GM12873 (cell line): Measurements from ENCODE around the gene EIF4A3.

Source experiments
- TF ChIP-seq, protein P1 (sequence below): IDR thresholded peaks from 2 replicates; pipeline ENCODE4 v1.5.1; 2012; ENCODE audit warnings: low read depth, mild to moderate bottlenecking, moderate library complexity, low read length, control low read depth; ENCODE audit not compliant: insufficient read depth; ENCODE audit errors: missing control alignments

Gene EIF4A3

DNA sequence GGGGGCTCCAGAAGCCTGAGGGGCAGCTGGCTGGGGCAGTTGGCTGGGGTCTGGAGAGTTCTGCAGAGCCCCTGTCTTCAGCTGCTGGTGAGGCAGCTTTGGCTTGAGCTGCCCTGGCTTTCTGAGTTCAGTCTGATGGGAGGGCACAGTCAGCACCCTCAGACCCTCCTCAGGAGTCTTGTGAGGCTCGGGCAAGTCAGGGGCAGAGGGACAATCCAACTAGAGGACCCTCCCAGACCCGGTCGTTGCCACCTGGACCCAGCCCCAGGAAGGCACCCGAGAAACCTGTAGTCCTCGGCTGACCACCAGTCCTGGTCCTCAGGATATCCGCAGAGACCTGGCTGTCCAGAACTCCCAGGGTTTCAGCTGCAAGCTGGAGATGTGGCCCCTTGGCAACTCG, 24.8 kb upstream of the EIF4A3 start:
- TF ChIP-seq, protein P1, sequence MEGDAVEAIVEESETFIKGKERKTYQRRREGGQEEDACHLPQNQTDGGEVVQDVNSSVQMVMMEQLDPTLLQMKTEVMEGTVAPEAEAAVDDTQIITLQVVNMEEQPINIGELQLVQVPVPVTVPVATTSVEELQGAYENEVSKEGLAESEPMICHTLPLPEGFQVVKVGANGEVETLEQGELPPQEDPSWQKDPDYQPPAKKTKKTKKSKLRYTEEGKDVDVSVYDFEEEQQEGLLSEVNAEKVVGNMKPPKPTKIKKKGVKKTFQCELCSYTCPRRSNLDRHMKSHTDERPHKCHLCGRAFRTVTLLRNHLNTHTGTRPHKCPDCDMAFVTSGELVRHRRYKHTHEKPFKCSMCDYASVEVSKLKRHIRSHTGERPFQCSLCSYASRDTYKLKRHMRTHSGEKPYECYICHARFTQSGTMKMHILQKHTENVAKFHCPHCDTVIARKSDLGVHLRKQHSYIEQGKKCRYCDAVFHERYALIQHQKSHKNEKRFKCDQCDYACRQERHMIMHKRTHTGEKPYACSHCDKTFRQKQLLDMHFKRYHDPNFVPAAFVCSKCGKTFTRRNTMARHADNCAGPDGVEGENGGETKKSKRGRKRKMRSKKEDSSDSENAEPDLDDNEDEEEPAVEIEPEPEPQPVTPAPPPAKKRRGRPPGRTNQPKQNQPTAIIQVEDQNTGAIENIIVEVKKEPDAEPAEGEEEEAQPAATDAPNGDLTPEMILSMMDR = no peak

DNA sequence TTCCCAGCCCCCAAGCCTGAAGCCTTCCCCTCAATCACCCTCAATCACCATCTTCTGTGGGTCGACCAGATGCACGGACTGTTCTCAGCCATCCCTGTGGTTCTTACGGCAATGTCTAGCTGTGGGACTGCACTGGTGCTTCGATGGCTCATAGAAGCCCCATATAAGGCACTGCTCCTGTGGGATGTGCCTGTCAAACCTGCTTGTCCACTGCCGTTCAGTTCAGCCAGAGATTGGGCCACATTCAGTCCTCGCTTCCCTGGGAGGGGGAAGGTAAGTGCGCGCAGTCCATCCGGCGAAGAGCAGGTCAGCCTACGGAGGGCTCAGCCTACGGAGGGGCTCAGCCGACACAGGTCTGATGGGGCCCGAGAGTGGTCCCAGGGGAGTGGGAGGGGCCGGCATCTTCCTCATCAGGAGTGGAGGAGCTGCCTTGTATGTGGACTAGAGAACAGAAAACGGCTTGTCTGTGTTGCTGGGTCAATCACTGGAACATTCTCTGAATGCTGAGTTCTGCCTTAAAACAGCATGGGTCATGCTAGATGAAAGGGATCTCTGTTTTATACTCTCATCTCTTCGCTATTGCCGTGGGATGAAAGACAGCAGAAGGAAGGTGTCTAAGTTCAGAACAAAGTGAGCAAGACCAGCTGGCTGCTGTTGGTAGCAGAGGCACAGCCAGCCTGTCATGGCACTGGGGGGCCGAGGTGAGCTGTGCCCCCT, 23.0 kb upstream of the EIF4A3 start, which contains the start of gene CARD14:
Gene CARD14, plus strand, starts transcription at position 247 of the 717 bp plus-strand sequence. CDS start 11,409 bp downstream, outside the sequence.
- TF ChIP-seq, protein P1 = no peak

DNA sequence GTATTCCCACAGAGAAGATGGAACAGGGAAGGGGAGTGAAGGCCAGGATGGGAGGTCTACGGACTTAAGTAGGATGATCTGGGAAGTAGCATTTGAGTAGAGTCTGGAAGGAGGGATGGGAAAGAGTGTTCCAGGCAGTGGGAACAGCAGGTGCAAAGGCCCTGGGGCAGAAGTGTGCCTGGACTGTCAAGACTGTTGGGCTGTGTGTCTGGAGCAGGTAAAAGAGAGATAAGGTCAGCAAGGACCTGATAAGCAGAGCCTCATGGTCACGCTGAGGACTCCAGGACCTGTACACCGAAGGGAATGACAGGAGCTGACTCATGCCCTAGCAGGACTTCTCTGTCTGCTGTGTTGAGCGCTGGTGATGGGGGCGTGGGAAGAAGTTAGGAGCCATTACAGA, 22.2 kb upstream of the EIF4A3 start:
- TF ChIP-seq, protein P1 = no peak

DNA sequence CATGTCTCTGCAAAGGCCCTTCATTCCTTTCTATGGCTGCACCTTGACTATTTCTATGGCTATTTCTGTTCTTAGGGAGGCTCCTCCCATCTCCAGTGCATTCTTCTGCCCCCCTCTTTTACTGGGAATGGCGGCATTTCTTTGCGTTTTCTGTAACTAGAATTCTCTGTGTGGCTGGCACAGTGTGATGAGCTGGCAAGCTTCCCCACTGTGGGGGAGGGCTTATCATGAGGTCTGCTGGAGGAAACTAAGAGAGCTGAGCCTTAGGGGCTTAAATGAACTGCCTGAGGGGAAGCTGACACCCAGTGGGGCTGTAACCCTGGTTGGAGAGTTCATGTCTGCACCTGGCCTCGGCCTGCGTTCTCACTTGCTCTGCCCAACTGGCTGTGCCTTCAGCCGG, 21.4 kb upstream of the EIF4A3 start:
- TF ChIP-seq, protein P1 = no peak

DNA sequence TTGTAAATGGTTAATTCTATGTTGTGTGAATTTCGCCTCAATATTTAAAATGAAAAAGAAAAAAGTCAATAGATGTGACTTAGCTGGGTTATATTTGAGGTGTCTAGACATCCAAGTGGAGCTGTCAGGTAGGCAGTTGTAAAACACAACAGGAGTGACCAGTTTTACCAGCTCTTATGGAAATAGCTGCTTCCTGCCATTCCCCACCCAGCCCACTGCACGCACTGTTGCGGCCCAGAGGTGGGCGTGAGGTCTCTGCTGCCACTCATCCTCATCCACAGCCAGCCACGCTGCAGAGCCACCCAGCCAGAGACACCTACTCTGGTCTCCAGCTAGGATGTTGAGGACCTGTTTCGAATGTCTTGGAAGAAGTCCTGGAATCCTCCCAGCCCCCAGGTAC, 19.5 kb upstream of the EIF4A3 start:
- TF ChIP-seq, protein P1 = no peak

DNA sequence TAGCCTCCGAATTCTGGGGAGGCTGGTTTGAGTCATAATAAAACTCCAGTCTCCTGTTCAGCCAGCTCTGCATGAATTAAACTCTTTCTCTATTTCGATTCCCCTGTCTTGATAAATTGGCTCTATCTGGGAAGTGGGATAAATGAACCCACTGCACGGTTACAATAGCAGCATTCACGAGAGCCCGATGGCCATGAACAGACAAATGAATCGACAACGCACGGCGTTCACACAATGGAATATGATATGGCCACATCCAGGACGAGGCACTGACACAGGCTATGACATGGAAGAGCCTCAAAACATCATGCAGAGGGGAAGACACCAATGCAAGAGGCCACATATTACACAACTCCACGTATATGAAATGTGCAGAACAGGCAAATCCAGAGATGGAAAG, 17.3 kb upstream of the EIF4A3 start:
- TF ChIP-seq, protein P1 = no peak

DNA sequence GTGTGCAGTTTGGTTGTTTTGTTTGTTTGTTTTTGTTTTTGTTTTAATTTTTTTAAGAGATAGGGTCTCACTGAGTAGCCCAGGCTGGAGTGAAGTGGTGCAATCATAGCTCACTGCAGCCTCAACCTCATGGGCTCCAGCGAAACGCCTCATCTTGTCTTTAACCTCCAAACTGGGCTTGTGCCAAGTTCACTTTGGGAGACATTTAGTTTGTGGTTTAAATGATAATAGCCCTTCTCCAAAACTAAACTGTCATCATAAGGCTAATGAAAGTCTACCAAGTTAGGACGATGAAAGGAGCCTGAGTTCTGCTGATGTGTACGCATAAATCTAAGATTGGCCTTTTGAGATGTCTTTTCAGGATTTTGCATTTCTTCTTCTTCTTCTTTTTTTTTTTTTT, 16.4 kb upstream of the EIF4A3 start:
- TF ChIP-seq, protein P1 = no peak
